Measurements from ENCODE around the gene NPLOC4.

- TF ChIP-seq POLR2A (IDR thresholded peaks at IDR 0.05) = no peak
- TF ChIP-seq, protein P1, sequence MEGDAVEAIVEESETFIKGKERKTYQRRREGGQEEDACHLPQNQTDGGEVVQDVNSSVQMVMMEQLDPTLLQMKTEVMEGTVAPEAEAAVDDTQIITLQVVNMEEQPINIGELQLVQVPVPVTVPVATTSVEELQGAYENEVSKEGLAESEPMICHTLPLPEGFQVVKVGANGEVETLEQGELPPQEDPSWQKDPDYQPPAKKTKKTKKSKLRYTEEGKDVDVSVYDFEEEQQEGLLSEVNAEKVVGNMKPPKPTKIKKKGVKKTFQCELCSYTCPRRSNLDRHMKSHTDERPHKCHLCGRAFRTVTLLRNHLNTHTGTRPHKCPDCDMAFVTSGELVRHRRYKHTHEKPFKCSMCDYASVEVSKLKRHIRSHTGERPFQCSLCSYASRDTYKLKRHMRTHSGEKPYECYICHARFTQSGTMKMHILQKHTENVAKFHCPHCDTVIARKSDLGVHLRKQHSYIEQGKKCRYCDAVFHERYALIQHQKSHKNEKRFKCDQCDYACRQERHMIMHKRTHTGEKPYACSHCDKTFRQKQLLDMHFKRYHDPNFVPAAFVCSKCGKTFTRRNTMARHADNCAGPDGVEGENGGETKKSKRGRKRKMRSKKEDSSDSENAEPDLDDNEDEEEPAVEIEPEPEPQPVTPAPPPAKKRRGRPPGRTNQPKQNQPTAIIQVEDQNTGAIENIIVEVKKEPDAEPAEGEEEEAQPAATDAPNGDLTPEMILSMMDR (IDR thresholded peaks at IDR 0.05) = no peak
- TF ChIP-seq POLR2AphosphoS5 (IDR thresholded peaks at IDR 0.05) = no peak
- no peak for TF ChIP-seq EP300 (IDR thresholded peaks at IDR 0.05)
These were observed 29.5 kb downstream of the NPLOC4 start for GRCh38 chr17:81607431-81607830.

Data from stomach (tissue), 4 donors.